ENCODE results near the gene PEX14.

PEX14 gene

GRCh38 chr1:10513199-10513598 is 38.4 kb downstream of the PEX14 start:
- DNase-seq (ENCODE audit: low read depth, low spot score): peak; percentile 49
- H3K4me3 ChIP-seq (ENCODE audit: low read length): no peak overlapping the region

- H3K4me3 ChIP-seq (ENCODE audit: low read length): no peak overlapping the region
- DNase-seq (ENCODE audit: low read depth, low spot score): no peak
Observed at GRCh38 chr1:10514490-10515235, 39.9 kb downstream of the PEX14 start.

- no peak overlapping the region for H3K4me3 ChIP-seq (ENCODE audit: low read length)
- DNase-seq (ENCODE audit: low read depth, low spot score): peak; percentile 56
Observed at GRCh38 chr1:10515301-10515975, 40.7 kb downstream of the PEX14 start.

GRCh38 chr1:10515976-10516750 is 41.4 kb downstream of the PEX14 start:
- no peak for DNase-seq (ENCODE audit: low read depth, low spot score)
- H3K4me3 ChIP-seq (ENCODE audit: low read length): no peak overlapping the region

- H3K4me3 ChIP-seq (ENCODE audit: low read length): no peak overlapping the region
- no peak for DNase-seq (ENCODE audit: low read depth, low spot score)
Observed at GRCh38 chr1:10516925-10517676, 42.4 kb downstream of the PEX14 start.

DNA sequence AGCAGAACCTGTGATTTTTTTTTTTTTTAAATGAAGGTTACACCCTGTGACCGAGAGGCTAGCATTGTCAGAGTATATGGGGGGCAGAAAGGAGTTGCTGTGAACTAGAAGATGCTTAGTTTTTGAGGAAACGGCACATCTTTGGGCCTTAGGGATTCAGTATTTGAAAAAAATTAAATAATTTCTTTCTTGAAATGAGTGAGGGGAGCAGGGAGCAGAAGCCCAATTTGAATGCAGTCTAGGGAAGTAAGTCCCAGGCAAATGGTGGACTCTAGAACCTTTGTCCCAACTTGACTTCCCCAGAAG is 42.9 kb downstream of the PEX14 start:
- DNase-seq (ENCODE audit: low read depth, low spot score): no peak
- no peak overlapping the region for H3K4me3 ChIP-seq (ENCODE audit: low read length)

GRCh38 chr1:10519016-10519417 is 44.3 kb downstream of the PEX14 start:
- H3K4me3 ChIP-seq (ENCODE audit: low read length): no peak overlapping the region
- DNase-seq (ENCODE audit: low read depth, low spot score): no peak

DNA sequence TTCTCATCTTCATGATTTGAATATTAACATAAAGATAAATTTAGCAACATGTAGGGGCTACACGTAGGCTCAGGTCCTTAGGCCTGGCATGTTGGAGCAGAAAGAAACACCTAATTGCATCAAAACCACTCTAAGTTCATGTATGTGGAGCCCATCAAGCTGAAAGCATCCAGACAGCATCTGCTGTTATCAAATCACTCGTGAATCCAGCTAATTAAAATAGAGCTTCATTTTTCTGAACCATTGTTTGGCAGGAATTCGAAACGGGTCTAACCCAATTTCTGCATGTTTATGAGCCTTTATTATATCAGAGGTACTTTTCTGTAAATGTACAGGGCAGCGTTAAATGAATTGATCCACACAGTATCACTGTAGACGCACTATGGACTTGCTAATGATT is 45.7 kb downstream of the PEX14 start:
- no peak for DNase-seq (ENCODE audit: low read depth, low spot score)
- no peak overlapping the region for H3K4me3 ChIP-seq (ENCODE audit: low read length)

DNA sequence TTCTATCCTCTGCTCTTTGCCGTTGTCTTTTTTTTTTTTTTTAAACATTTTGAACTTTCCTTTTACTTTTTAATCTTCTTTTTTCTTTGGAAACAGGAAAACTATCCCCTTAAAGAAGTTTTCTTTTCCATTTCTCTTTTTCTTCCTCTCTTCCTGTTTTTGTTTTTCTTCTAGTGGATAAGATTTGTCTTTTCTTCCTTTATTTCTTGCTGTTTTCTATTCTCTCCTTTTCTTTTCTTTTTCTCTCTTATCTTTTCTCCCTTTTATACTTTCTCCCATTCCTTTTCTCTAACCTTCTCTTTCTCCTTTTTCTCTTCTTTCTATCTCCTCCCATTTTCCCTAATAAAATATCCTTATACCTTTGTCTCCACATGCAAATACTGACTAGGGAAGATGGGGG is 46.2 kb downstream of the PEX14 start:
- H3K4me3 ChIP-seq (ENCODE audit: low read length): no peak overlapping the region
- no peak for DNase-seq (ENCODE audit: low read depth, low spot score)

DNA sequence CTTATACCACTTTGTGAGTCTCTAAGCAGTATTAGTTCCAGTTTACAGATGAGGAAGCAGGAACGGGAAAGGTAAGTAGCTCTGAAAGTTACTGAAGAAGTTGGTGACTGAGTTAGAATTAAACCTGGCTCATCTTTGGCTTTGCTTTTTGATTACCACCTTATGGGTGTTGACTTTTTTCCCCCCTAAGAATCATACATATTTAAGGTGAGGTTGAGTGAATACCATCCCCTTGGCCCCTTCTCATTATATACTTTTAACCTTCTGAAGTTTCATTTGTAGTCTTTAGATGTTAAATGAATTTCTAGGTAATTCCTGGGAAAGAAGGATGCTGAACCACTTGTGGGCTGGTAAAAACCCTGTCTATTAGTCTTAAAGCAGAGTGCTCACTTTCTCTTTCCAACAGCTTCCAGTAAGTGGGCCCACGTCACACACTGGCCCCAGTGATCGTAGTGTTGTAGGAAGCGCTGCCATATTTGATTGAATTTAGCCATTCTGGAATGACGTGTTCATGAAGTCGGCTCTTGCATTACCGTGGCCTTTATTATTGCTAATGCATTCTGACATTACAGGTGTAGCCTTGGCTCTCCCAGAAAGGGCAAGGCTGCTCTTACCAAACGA is 46.9 kb downstream of the PEX14 start:
- no peak overlapping the region for H3K4me3 ChIP-seq (ENCODE audit: low read length)
- DNase-seq (ENCODE audit: low read depth, low spot score): no peak

DNA sequence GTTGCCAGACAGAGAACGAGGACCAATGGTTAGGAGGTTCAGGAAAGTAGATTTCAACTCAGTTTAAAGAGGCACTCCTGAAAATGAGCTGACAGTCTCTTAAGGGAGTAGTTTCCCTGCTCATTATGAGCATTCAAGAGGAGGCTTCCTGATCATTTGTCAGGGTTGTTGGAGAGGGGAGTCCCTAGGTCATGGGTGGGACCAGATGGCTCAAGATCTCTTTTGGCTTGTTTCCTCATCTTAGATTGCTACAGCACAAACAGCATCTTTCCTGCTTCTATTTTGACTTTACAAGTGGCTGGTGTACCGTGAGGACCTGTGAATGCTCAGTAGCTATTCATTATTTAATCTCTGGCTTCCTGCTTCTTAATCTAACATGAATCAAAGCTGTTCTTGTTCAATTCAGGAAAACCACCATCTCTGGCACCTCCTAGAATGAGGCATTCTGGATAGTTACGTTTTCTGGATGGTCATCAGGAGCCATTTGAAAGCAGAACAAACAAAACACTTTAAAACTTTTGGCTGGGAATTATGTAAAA is 47.6 kb downstream of the PEX14 start:
- no peak for DNase-seq (ENCODE audit: low read depth, low spot score)
- no peak overlapping the region for H3K4me3 ChIP-seq (ENCODE audit: low read length)

DNA sequence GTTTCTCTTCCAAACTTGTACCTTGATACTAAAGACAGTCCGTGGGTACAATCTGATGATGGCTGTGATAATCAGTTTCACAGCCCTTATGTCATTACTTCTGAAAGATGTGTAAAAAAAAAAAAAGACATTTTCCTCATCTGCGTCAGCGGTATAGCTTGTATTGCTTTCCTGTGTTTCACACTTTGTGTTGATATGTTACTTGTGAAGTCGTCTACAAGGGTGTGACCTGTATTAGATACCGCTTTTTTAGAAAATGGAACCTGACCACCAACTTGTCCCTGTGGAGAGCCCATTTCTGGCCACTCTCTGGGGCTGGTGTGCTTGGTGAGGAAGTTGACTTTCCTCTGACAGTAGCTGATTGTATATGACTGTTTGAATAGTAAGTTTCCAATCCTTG is 50.5 kb downstream of the PEX14 start:
- no peak overlapping the region for H3K4me3 ChIP-seq (ENCODE audit: low read length)
- no peak for DNase-seq (ENCODE audit: low read depth, low spot score)

- DNase-seq (ENCODE audit: low read depth, low spot score): no peak
- no peak overlapping the region for H3K4me3 ChIP-seq (ENCODE audit: low read length)
Observed at GRCh38 chr1:10528066-10529014, 53.6 kb downstream of the PEX14 start.

DNA sequence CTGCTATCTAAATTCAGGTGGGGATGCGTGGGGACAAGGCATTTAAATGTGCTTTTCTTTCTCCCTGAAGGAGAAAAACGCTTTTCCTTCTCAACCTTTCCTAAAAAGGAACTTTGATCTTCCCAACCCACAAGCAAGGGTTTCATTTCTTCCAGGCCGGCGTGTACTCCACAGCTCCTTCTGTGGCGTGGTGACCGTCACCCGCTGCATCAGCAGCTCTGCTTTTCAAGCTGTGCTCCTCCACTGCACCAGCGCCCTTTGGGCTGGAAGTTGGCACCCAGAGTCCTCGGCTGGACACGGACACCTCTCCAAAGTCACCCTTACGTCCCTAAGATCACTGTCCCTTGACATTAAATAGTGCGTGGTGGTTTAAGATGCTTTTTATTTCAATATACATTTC is 54.3 kb downstream of the PEX14 start:
- H3K4me3 ChIP-seq (ENCODE audit: low read length): no peak overlapping the region
- DNase-seq (ENCODE audit: low read depth, low spot score): no peak

DNA sequence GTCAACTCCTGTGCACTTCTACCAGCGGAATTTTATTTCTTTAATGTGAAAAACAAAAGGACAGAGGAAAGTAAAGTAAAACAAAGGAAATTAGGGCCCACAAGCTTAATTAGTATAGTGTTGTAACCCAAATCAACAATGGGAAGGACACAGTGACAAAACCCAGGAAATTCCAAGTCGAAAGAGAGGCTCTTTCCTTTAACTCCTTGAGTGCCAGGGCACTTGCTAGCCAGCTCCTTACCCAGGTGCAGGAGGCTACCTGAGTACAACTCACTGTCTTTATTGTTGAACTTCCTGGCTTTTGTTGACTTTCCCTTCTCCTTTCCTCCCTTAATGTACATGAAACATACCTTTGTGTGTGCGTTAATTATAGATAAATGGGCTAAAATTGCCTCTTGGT is 55.0 kb downstream of the PEX14 start:
- DNase-seq (ENCODE audit: low read depth, low spot score): no peak
- H3K4me3 ChIP-seq (ENCODE audit: low read length): no peak overlapping the region

- DNase-seq (ENCODE audit: low read depth, low spot score): no peak
- no peak overlapping the region for H3K4me3 ChIP-seq (ENCODE audit: low read length)
Observed at GRCh38 chr1:10530281-10530740, 55.6 kb downstream of the PEX14 start.

DNA sequence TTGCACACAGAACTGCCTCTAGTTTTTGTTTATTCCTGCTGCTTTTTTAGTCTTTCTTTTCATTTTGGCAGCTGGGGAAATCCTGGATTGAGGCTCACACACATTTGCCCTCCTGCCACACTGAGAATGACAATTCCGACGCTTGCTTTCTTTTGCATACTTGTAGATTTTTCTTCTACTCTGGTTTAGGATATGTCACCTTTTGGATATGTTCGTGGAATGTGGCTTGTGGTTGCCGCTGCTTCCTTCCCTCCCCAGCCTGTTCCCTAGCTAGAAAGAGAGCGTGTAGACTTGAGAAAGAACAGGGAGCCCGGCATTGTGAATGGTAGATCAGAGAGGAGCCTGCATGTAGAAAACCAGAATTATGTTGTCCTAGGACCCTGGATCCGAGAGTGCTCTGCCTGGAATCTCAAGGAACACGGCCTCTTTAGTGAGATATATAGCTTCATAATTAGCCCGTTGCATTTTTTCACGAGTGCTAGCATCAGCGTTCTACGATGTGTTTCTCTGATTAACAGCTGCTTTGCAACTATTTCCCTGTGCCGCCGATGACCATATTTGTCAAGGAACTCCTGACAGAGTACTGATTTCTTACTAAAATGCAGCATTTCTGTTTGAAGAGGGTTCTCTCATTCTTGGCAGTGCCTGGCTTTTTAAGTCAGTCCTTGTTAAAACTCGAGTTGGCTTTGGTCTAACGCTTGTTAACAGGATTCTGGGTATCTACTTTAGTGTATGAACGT is 56.2 kb downstream of the PEX14 start:
- no peak overlapping the region for H3K4me3 ChIP-seq (ENCODE audit: low read length)
- no peak for DNase-seq (ENCODE audit: low read depth, low spot score)
